Progenitor cell of endocrine pancreas (in vitro differentiated cells): ENCODE measurements around the gene DAB1. TPM values are rescaled to one million over a fixed set of nuclear protein-coding genes. Genes with fewer than 3 reads are reported as not detected.

Experiments
- DNase-seq: peaks from one replicate; pipeline ENCODE4 v3.0.0; 2021; ENCODE audit warnings: low spot score; ENCODE audit not compliant: unreplicated experiment
- H3K27ac Mint-ChIP-seq: 2 replicates; pipeline ENCODE4 v1.8.0; 2021; ENCODE audit warnings: mild to moderate bottlenecking, moderate library complexity, mixed read lengths
- H3K27me3 Mint-ChIP-seq: 2 replicates; pipeline ENCODE4 v1.8.0; 2021; ENCODE audit warnings: mixed read lengths
- H3K36me3 Mint-ChIP-seq: 2 replicates; pipeline ENCODE4 v1.8.0; 2022; ENCODE audit warnings: mixed read lengths; ENCODE audit not compliant: insufficient read depth
- H3K4me1 Mint-ChIP-seq: 2 replicates; pipeline ENCODE4 v1.8.0; 2021; ENCODE audit warnings: low read depth, mixed read lengths
- H3K4me3 Mint-ChIP-seq: 2 replicates; pipeline ENCODE4 v1.8.0; 2021; ENCODE audit warnings: low read depth, mild to moderate bottlenecking, moderate library complexity, mixed read lengths
- H3K9me3 Mint-ChIP-seq: 2 replicates; pipeline ENCODE4 v1.8.0; 2021; ENCODE audit warnings: low read depth, mixed read lengths
- total RNA-seq: library from RNA; stranded (reverse); gene quantifications from 2 replicates; pipeline ENCODE4 v1.2.1, GENCODE V29; 2021
- TF ChIP-seq, protein P1 (sequence below): fragments of 200-600 bp; sonication (generic); IDR thresholded peaks from one replicate; pipeline ENCODE4 v1.5.0; 2021; ENCODE audit warnings: antibody characterized with exemption, mild to moderate bottlenecking; ENCODE audit not compliant: unreplicated experiment

DAB1 gene
- total RNA-seq, 1 donor from 2014 or later: 4.8 TPM

DNA sequence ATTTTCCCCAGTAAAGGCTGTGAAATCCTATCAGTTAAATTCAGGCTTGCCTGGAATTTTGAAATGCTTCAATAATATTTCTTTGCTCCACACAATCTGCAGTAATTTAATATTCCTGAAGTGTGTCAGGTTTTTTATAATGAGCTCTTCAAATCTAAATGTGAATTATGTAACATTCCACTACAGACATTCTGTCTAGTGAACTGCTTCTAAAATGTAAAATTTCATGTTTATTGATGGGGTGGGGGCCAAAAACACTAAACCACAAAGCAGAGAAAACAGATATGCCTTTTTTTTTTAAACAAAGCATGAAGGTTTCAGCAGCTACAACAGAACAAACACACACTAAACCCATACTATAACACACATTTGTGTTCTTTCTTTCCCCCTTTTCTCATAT, 129.7 kb downstream of the DAB1 start:
- Mint-ChIP-seq H3K4me1 (no peaks in the 10 kb centered on the region), H3K27me3 (no peaks in the 10 kb centered on the region), H3K4me3 (no peak overlapping the region), H3K9me3 (no peaks in the 10 kb centered on the region), H3K36me3 (no peaks in the 10 kb centered on the region), H3K27ac (no peak overlapping the region)
- no peak for DNase-seq
- TF ChIP-seq, protein P1, sequence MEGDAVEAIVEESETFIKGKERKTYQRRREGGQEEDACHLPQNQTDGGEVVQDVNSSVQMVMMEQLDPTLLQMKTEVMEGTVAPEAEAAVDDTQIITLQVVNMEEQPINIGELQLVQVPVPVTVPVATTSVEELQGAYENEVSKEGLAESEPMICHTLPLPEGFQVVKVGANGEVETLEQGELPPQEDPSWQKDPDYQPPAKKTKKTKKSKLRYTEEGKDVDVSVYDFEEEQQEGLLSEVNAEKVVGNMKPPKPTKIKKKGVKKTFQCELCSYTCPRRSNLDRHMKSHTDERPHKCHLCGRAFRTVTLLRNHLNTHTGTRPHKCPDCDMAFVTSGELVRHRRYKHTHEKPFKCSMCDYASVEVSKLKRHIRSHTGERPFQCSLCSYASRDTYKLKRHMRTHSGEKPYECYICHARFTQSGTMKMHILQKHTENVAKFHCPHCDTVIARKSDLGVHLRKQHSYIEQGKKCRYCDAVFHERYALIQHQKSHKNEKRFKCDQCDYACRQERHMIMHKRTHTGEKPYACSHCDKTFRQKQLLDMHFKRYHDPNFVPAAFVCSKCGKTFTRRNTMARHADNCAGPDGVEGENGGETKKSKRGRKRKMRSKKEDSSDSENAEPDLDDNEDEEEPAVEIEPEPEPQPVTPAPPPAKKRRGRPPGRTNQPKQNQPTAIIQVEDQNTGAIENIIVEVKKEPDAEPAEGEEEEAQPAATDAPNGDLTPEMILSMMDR: no peak

DNA sequence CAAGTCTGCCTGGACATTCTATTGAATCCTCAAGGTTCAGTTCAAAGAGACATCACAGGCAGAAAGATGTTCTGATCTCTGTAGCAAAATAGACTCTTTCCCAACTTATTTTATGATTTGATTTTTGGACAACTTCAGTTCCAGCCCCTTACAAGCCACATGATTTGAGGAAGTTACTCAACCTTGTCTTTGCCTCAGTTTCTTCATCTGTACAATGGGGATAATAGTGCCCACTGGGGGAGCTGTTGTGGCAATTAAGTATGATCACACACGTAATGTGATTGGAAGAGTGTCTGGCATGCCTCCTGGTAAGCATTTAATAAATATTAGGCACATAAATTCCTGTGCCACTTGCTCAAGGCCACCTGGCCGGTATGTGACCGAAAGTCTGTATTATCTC, 130.6 kb downstream of the DAB1 start:
- Mint-ChIP-seq H3K36me3 (no peaks in the 10 kb centered on the region), H3K4me3 (no peak overlapping the region), H3K4me1 (no peaks in the 10 kb centered on the region), H3K27ac (no peak overlapping the region), H3K27me3 (peaks cover 2% of the 10 kb centered on the region), H3K9me3 (no peaks in the 10 kb centered on the region)
- TF ChIP-seq, protein P1: no peak
- no peak for DNase-seq

DNA sequence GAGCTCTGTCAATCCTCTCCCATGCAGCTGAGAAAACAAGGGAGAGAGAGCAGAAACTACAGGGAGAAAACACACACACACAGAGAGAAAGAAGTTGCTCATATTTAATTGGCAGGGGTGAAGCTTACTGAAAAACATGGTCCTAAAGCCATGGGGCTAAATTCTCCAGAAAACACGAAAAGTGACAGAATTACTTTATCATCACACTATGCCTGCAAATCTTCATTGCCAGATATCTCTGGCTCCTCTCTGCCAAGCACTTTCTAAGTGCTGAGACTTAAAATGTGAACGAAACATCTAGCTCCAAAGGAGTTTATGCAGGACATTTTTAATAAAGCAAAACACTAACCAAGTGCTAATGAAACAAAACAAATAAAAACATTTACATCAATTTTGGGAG, 134.1 kb downstream of the DAB1 start:
- peaks cover 6% of the 10 kb centered on the region for H3K4me1 Mint-ChIP-seq
- H3K4me3 Mint-ChIP-seq: no peak overlapping the region
- DNase-seq: no peak
- H3K27ac Mint-ChIP-seq: no peak overlapping the region
- TF ChIP-seq, protein P1: no peak
- peaks cover 2% of the 10 kb centered on the region for H3K27me3 Mint-ChIP-seq
- no peaks in the 10 kb centered on the region for H3K9me3 Mint-ChIP-seq
- no peaks in the 10 kb centered on the region for H3K36me3 Mint-ChIP-seq

DNA sequence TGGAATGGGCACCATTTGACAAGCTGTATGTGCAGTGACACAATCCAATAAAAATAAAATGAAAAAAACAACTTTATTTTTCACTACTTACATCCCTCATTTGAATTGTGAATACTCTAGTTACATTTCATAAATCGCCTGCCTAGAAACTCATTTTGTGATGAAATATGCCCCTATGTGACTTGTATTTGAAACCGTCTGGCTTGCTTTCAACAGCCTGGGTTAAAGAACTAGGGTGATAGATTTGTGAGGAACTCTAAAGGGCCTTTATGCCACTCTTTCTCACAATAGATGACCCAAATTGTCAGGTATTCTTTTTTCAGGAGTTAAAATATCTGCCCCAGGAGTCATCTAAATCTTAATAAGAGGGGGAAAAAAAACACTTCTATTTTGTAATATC, 137.9 kb downstream of the DAB1 start:
- H3K36me3 Mint-ChIP-seq: no peaks in the 10 kb centered on the region
- DNase-seq: no peak
- no peaks in the 10 kb centered on the region for H3K9me3 Mint-ChIP-seq
- no peak overlapping the region for H3K4me3 Mint-ChIP-seq
- no peak overlapping the region for H3K27ac Mint-ChIP-seq
- TF ChIP-seq, protein P1: no peak
- H3K4me1 Mint-ChIP-seq: peaks cover 15% of the 10 kb centered on the region
- H3K27me3 Mint-ChIP-seq: peaks cover 2% of the 10 kb centered on the region

DNA sequence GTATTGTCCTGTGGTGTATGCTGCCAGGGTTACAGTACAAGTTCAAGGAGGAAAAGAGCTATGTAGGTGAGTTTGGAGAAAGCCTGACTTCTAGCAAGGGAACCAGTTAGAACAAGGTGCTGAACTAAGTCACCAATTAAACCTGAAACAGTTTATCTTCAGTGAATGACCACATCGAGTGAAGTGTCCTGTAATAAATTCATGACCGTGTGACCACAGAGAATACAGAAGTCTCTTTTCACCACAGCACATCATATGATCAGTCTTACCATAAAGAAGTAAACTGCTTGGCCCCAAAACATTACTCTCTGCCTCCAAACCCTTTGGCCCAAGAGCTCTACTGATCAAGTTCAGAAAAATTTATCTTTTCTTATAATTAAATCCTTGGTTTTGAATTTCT, 141.4 kb downstream of the DAB1 start:
- Mint-ChIP-seq H3K4me1 (peaks cover 25% of the 10 kb centered on the region), H3K27me3 (no peaks in the 10 kb centered on the region), H3K27ac (no peak overlapping the region), H3K4me3 (no peak overlapping the region), H3K36me3 (no peaks in the 10 kb centered on the region), H3K9me3 (no peaks in the 10 kb centered on the region)
- TF ChIP-seq, protein P1: no peak
- DNase-seq: no peak

DNA sequence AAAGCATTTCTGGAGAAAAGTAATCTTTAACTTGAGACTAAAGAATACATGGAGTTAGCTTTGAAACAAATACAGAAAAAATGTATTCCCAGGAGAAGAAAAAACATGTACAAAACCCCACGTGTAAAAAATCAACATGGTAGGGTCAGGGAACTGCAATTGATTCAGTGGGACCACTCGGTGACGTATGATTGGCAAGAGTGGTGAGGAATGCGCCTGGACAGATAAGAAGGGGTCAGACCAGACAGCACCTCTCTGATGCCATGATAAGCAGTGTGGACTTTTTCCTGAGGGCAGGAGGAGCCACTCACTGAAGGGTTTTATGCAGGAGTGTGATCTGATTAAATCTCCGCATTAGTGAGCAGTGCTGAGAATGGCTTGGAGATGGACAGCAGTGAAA, 142.5 kb downstream of the DAB1 start:
- TF ChIP-seq, protein P1: no peak
- no peak for DNase-seq
- H3K36me3 Mint-ChIP-seq: no peaks in the 10 kb centered on the region
- H3K9me3 Mint-ChIP-seq: no peaks in the 10 kb centered on the region
- no peaks in the 10 kb centered on the region for H3K27me3 Mint-ChIP-seq
- peaks cover 25% of the 10 kb centered on the region for H3K4me1 Mint-ChIP-seq
- H3K4me3 Mint-ChIP-seq: no peak overlapping the region
- peak overlapping the region; percentile 14 for H3K27ac Mint-ChIP-seq
